Transverse colon (tissue), 4 donors: Measurements from ENCODE around the gene RPS3. TPM values are rescaled to one million over a fixed set of nuclear protein-coding genes. Genes with fewer than 3 reads are reported as not detected.
A peak's percentile ranks its signal among the peaks of the same experiment; 100 is the strongest.

ENCODE experiments used
- DNase-seq: peaks from one replicate; pipeline ENCODE4 v3.0.0-alpha.2; 2019
- H3K27ac ChIP-seq, 4 donors: fragments of 200-600 bp; sonication (generic); 2 replicates each; pipeline ENCODE4 v1.5.1; 2016 to 2018; ENCODE audit warnings: inconsistent platforms in 4 of 4
- H3K27me3 ChIP-seq: fragments of 200-600 bp; sonication (generic); 2 replicates; pipeline ENCODE4 v1.5.1; 2017; ENCODE audit warnings: inconsistent platforms
- H3K36me3 ChIP-seq, 4 donors: fragments of 200-600 bp; sonication (generic); 2 replicates each; pipeline ENCODE4 v1.5.1; 2017 to 2019; ENCODE audit warnings: inconsistent platforms in 4 of 4
- H3K4me1 ChIP-seq, 4 donors: fragments of 200-600 bp; sonication (generic); 2 replicates each; pipeline ENCODE4 v1.5.1; 2017 to 2020; ENCODE audit warnings: inconsistent platforms in 4 of 4
- H3K4me3 ChIP-seq, 4 donors: fragments of 200-600 bp; sonication (generic); 1 replicate in 1 of 4; 2 replicates in 3 of 4; pipeline versions ENCODE4 v1.5.1 to v1.6.1; 2017 to 2019; ENCODE audit warnings: inconsistent platforms in 4 of 4
- H3K9me3 ChIP-seq, 2 donors: fragments of 200-600 bp; sonication (generic); 2 replicates each; pipeline ENCODE4 v1.5.1; 2017 to 2019; ENCODE audit warnings: inconsistent platforms in 2 of 2
- CTCF ChIP-seq, 5 experiments: fragments of 200-600 bp in 3 of 5; fragments of 450-650 bp in 2 of 5; sonication (generic) in 3 of 5; IDR thresholded peaks; 1 replicate in 2 of 5; 2 replicates in 3 of 5; pipeline ENCODE4 v1.5.1; 2016 to 2017; ENCODE audit warnings: antibody characterized with exemption in 5 of 5, inconsistent platforms in 3 of 5, mild to moderate bottlenecking in 2 of 5, moderate library complexity in 1 of 5
- EP300 ChIP-seq: sonication (generic); formaldehyde crosslinking; IDR thresholded peaks from one replicate; pipeline ENCODE4 v1.6.1; 2017; ENCODE audit warnings: antibody characterized with exemption, low read depth
- POLR2A ChIP-seq: fragments of 450-650 bp; IDR thresholded peaks from one replicate; pipeline ENCODE4 v1.6.1; 2016; ENCODE audit warnings: antibody characterized with exemption, mild to moderate bottlenecking, moderate library complexity
- POLR2AphosphoS5 ChIP-seq, 3 donors: sonication (generic); formaldehyde crosslinking; IDR thresholded peaks; one replicate each; pipeline ENCODE4 v1.6.1; 2016; ENCODE audit warnings: antibody characterized with exemption in 3 of 3
- WGBS, 2 donors: methylation state at CpG; one replicate each; pipeline ENCODE4 v1.1.5; 2018; ENCODE audit warnings: low coverage in 1 of 2; 5-methylcytosine and 5-hydroxymethylcytosine counted together
- in situ Hi-C, 4 donors: fragments of 200-750 bp; cut with MboI; loops; one replicate each; pipeline versions ENCODE4 v1.15.0 to v1.15.1; 2017; ENCODE audit warnings: low sequenced_read_pairs in 3 of 4, low pct_ligation_motif_present in 1 of 4, low pct_unique_long_range_greater_than_20kb in 1 of 4
- intact Hi-C: fragments of 100-400 bp; cut with DNase I; formaldehyde crosslinking; loops from one replicate; pipeline ENCODE4 v1.15.1; 2023; ENCODE audit warnings: low total_unique reads
- total RNA-seq, 4 donors: library from RNA; depleted of rRNA; stranded (reverse); fragments of >200 nt; gene quantifications; one replicate each; pipeline ENCODE4 v1.1.0, GENCODE V29; 2016

The RPS3 gene
- total RNA-seq, 4 donors from 2014 or later = 492 to 1,045 (median 813) TPM

- intact Hi-C loops (no loop called here), in situ Hi-C loops (no loop called here)
- no peaks in the 10 kb centered on the region for H3K9me3 ChIP-seq
- H3K27me3 ChIP-seq = no peaks in the 10 kb centered on the region
- peak overlapping the region in 2 of 4 donors; percentile 2 to 16 for H3K27ac ChIP-seq
- H3K36me3 ChIP-seq = no peaks in the 10 kb centered on the region
- H3K4me3 ChIP-seq = no peak overlapping the region
- TF ChIP-seq POLR2AphosphoS5 (IDR thresholded peaks at IDR 0.05) (no peak), POLR2A (no peak), CTCF (IDR thresholded peaks at IDR 0.05) (no peak), EP300 (no peak)
- 63 to 74% methylated on average over 4 to 6 of the region's 6 CpGs for WGBS, 2 donors
- H3K4me1 ChIP-seq = peaks cover 12 to 31% (median 27%) of the 10 kb centered on the region in 4 donors
- no peak for DNase-seq
Measured at GRCh38 chr11:75369560-75370255, 29.6 kb upstream of the RPS3 start.

DNA sequence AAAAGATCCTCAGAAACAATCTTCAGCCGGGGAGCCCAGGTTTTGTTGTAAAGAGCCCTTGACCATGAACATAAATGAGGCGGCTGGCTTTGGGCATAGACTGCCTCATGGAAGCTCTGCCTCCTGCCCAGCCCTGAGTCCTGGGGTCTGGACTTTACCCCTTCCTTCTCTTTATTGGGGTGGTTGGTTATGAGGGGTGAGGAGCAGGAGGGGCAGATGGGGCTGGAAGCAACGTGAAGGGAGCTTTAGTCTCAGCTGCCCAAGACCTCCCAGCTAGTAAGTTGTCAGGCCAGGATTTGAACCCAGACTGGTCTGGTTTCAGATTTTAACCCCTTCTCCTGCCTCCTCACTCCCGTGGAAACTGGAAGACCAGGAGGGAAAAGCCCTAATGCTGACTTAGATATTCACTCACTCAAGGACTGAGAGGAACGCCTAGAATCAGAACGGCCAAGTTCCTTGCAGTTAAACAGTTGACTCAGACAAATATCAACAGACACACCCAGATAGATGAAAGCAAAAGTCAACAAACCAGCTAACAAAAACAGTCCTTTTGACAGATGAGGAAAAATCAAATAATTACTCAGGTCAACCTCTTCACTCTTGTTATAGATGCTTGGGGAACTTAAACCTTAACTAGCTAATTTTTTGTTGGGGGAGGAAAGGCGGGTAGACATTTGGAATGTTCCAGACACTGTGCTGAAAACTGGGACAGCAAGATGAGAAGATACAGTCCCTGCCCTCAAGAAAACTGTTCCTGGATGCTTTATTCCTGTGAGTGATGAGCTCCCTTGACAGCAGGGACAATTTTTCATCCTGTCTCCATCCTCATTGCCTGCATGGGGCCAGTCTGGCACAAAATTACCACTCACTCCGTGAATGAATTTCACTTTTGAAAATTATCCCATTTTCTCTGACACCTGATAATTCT is 27.1 kb upstream of the RPS3 start:
- Histone ChIP-seq H3K9me3 (no peaks in the 10 kb centered on the region), H3K4me3 (peak overlapping the region in 1 of 4 donors; percentile 31), H3K27me3 (no peaks in the 10 kb centered on the region), H3K4me1 (peaks cover 12 to 34% (median 24%) of the 10 kb centered on the region in 4 donors), H3K27ac (peak overlapping the region; percentile 70 to 83 (median 79)), H3K36me3 (no peaks in the 10 kb centered on the region)
- DNase-seq = peak; percentile 39
- 24 to 32% methylated on average over 4 to 8 of the region's 8 CpGs for WGBS, 2 donors
- in situ Hi-C loops = no loop called here
- intact Hi-C loops = no loop called here
- TF ChIP-seq POLR2AphosphoS5 (IDR thresholded peaks at IDR 0.05) (peak in 2 of 3 donors; percentile 35 to 70), POLR2A (no peak)

- TF ChIP-seq POLR2AphosphoS5 (IDR thresholded peaks at IDR 0.05) = no peak
- TF ChIP-seq POLR2A = no peak
- no peak for TF ChIP-seq EP300
- no peak for TF ChIP-seq CTCF (IDR thresholded peaks at IDR 0.05)
- Histone ChIP-seq H3K36me3 (no peaks in the 10 kb centered on the region), H3K27ac (peak overlapping the region; percentile 70 to 83 (median 79)), H3K4me3 (no peak overlapping the region), H3K9me3 (no peaks in the 10 kb centered on the region), H3K27me3 (no peaks in the 10 kb centered on the region), H3K4me1 (peaks cover 12 to 34% (median 24%) of the 10 kb centered on the region in 4 donors)
- WGBS, 2 donors = 82 to 85% methylated on average over 8 of the region's 8 CpGs
- intact Hi-C loops (no loop called here), in situ Hi-C loops (no loop called here)
- DNase-seq = no peak
Measured at GRCh38 chr11:75373201-75373600, 26.1 kb upstream of the RPS3 start.

DNA sequence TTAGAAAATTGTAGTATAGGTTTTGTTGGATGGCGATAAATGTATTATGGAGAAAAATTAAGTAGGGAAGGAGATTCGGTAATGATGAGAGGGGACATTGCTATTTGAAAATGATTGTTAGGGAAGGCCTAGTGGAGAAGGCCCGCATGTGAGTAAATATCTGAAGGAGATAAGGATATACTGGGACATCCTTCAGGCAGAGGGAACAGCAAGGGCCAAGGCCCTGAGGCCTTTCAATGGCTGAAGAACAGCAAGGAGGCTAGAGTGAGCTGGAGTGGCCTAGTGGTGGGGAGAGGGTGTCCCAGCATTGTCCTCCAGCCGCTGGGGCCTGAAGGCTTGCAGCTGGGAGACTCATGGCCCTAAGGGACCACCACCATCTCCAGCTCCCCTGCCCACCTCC is 24.7 kb upstream of the RPS3 start:
- TF ChIP-seq POLR2A (no peak), POLR2AphosphoS5 (IDR thresholded peaks at IDR 0.05) (no peak), EP300 (no peak), CTCF (IDR thresholded peaks at IDR 0.05) (no peak)
- in situ Hi-C loops = no loop called here
- no peaks in the 10 kb centered on the region for H3K36me3 ChIP-seq
- no peaks in the 10 kb centered on the region for H3K9me3 ChIP-seq
- WGBS, 2 donors = 89 to 93% methylated on average over 3 to 4 of the region's 4 CpGs
- peaks cover 12 to 37% (median 22%) of the 10 kb centered on the region in 4 donors for H3K4me1 ChIP-seq
- no peaks in the 10 kb centered on the region for H3K27me3 ChIP-seq
- intact Hi-C loops = loop anchor here (1.0 kb wide), 1 partner anchor 26 kb away; no protein-coding TSS in a partner anchor
- no peak overlapping the region for H3K27ac ChIP-seq
- no peak overlapping the region for H3K4me3 ChIP-seq
- DNase-seq = no peak
